ENCODE data around the gene PIP5K1B. TPM values are rescaled to one million over a fixed set of nuclear protein-coding genes. Genes with fewer than 3 reads are reported as not detected.

PIP5K1B gene
- total RNA-seq, 4 donors from 2014 or later = 0.63 to 1.6 (median 0.98) TPM

GRCh38 chr9:68782546-68782945 lies 77.5 kb downstream of the PIP5K1B start:
- H3K36me3 ChIP-seq = no peaks in the 10 kb centered on the region
- no peaks in the 10 kb centered on the region for H3K9me3 ChIP-seq
- TF ChIP-seq POLR2A (IDR thresholded peaks at IDR 0.05) = no peak
- TF ChIP-seq, protein P1, sequence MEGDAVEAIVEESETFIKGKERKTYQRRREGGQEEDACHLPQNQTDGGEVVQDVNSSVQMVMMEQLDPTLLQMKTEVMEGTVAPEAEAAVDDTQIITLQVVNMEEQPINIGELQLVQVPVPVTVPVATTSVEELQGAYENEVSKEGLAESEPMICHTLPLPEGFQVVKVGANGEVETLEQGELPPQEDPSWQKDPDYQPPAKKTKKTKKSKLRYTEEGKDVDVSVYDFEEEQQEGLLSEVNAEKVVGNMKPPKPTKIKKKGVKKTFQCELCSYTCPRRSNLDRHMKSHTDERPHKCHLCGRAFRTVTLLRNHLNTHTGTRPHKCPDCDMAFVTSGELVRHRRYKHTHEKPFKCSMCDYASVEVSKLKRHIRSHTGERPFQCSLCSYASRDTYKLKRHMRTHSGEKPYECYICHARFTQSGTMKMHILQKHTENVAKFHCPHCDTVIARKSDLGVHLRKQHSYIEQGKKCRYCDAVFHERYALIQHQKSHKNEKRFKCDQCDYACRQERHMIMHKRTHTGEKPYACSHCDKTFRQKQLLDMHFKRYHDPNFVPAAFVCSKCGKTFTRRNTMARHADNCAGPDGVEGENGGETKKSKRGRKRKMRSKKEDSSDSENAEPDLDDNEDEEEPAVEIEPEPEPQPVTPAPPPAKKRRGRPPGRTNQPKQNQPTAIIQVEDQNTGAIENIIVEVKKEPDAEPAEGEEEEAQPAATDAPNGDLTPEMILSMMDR (IDR thresholded peaks at IDR 0.05) = no peak
- no peaks in the 10 kb centered on the region for H3K27me3 ChIP-seq
- no peak for DNase-seq
- H3K4me1 ChIP-seq = peaks cover 34 to 35% of the 10 kb centered on the region in 2 donors
- intact Hi-C loops (cut with DNase I) = no loop called here
- no peak overlapping the region for H3K27ac ChIP-seq
- H3K4me3 ChIP-seq (replicated peaks in 1 of 3) = no peak overlapping the region
- WGBS, 2 donors = 80 to 85% methylated on average over 3 of the region's 3 CpGs

DNA sequence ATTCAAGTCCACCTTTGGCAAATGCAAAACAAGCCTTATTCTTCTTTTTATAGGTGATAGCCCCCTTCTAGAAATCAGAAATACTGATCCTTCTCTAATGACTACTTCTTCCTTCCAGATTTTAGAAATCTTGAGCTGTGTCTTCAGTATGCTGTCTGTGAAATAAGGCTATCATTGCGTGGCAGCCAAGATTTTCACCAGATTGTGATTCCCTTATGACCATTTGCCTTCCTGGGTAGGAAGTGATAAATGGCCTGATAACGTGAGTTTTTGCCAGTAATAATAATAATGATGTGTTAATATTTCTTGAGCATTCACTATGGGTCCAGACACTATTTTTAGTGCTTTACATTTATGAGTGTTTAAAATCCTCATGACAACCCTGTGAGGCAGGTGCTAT lies 80.9 kb downstream of the PIP5K1B start:
- H3K27ac ChIP-seq = no peak overlapping the region
- peaks cover 27 to 30% of the 10 kb centered on the region in 2 donors for H3K4me1 ChIP-seq
- no peak overlapping the region for H3K4me3 ChIP-seq (replicated peaks in 1 of 3)
- H3K27me3 ChIP-seq = no peaks in the 10 kb centered on the region
- H3K9me3 ChIP-seq = no peaks in the 10 kb centered on the region
- no peaks in the 10 kb centered on the region for H3K36me3 ChIP-seq
- TF ChIP-seq POLR2A (IDR thresholded peaks at IDR 0.05) = no peak
- TF ChIP-seq, protein P1 (IDR thresholded peaks at IDR 0.05) = no peak
- intact Hi-C loops (cut with DNase I) = no loop called here
- DNase-seq = no peak
- WGBS, 2 donors = 53 to 65% methylated on average over 2 of the region's 2 CpGs

DNA sequence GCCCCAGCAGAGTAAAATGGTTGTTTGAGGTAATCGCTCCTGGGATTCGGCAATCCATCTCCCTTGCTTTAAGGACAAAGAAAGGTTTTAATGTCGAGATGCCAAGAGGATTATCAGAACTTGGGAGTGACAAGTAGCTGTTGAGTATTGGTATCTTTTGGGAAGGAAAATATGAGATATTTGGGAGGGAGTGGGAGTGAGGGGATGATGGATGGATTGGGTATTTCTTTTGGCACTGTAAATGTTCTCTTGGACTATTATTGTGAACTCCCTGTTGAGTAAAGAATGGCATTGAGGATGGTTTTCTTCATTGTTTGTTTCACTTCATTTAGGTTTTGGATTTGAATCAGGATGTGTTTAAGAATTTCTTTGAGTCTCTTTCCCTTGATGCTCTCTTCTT lies 86.1 kb downstream of the PIP5K1B start:
- Histone ChIP-seq H3K36me3 (no peaks in the 10 kb centered on the region), H3K9me3 (no peaks in the 10 kb centered on the region), H3K27me3 (no peaks in the 10 kb centered on the region), H3K4me1 (no peaks in the 10 kb centered on the region), H3K27ac (no peak overlapping the region), H3K4me3 (replicated peaks in 1 of 3) (no peak overlapping the region)
- 86 to 87% methylated on average over 3 of the region's 3 CpGs for WGBS, 2 donors
- no peak for TF ChIP-seq POLR2A (IDR thresholded peaks at IDR 0.05)
- TF ChIP-seq, protein P1 (IDR thresholded peaks at IDR 0.05) = no peak
- intact Hi-C loops (cut with DNase I) = loop anchor here (10.0 kb wide), 1 partner anchor 46 kb away; no protein-coding TSS in a partner anchor
- DNase-seq = no peak

GRCh38 chr9:68793605-68794343 lies 88.7 kb downstream of the PIP5K1B start:
- no peaks in the 10 kb centered on the region for H3K4me1 ChIP-seq
- H3K27me3 ChIP-seq = no peaks in the 10 kb centered on the region
- H3K9me3 ChIP-seq = no peaks in the 10 kb centered on the region
- H3K4me3 ChIP-seq (replicated peaks in 1 of 3) = no peak overlapping the region
- H3K27ac ChIP-seq = no peak overlapping the region
- intact Hi-C loops (cut with DNase I) = loop anchor here (10.0 kb wide), 1 partner anchor 49 kb away; no protein-coding TSS in a partner anchor
- TF ChIP-seq POLR2A (IDR thresholded peaks at IDR 0.05) = no peak
- TF ChIP-seq, protein P1 (IDR thresholded peaks at IDR 0.05) = no peak
- no peaks in the 10 kb centered on the region for H3K36me3 ChIP-seq
- DNase-seq = no peak
- WGBS, 2 donors = 89 to 93% methylated on average over 6 of the region's 6 CpGs

- Histone ChIP-seq H3K9me3 (no peaks in the 10 kb centered on the region), H3K36me3 (no peaks in the 10 kb centered on the region), H3K27ac (no peak overlapping the region), H3K4me3 (replicated peaks in 1 of 3) (no peak overlapping the region), H3K27me3 (no peaks in the 10 kb centered on the region), H3K4me1 (no peaks in the 10 kb centered on the region)
- no peak for DNase-seq
- intact Hi-C loops (cut with DNase I) = loop anchor here (10.0 kb wide), 1 partner anchor 50 kb away; no protein-coding TSS in a partner anchor
- TF ChIP-seq, protein P1 (IDR thresholded peaks at IDR 0.05) = no peak
- TF ChIP-seq POLR2A (IDR thresholded peaks at IDR 0.05) = no peak
- WGBS, 2 donors = 36 to 44% methylated on average over 4 of the region's 4 CpGs
These were observed 89.9 kb downstream of the PIP5K1B start for GRCh38 chr9:68794898-68795297.
